Caco-2 (cell line): Measurements from ENCODE around the gene ALB. TPM values are rescaled to one million over a fixed set of nuclear protein-coding genes. Genes with fewer than 3 reads are reported as not detected.

Experiments used
- BruUV-seq: library from RNA; stranded (reverse); fragments of 400-500 nt; replicated peaks from 2 replicates; lab custom pipeline; 2021; lab: Mats Ljungman, UMichigan
- CTCF ChIA-PET: fragments of 300-600 bp; sonication (Branson Sonifier 250); formaldehyde crosslinking; loops from one replicate; lab custom pipeline; 2022; ENCODE audit warnings: antibody characterized with exemption; lab: Charles Lee
- POLR2A ChIA-PET: fragments of 300-600 bp; sonication (Branson Sonifier 250); formaldehyde crosslinking; loops from one replicate; lab custom pipeline; 2022; ENCODE audit warnings: antibody characterized with exemption; lab: Charles Lee
- DNase-seq, 2 experiments: peaks; one replicate each; pipeline versions ENCODE4 v3.0.0 to v3.0.0-alpha.2; 2020 to 2022
- H3K27me3 ChIP-seq: replicated peaks from 2 replicates; pipeline ENCODE4 v1.6.0; 2011; ENCODE audit warnings: low read length; ENCODE audit not compliant: control insufficient read depth, insufficient read depth
- H3K36me3 ChIP-seq: 2 replicates; pipeline ENCODE4 v1.5.1; 2011; ENCODE audit warnings: low read length; ENCODE audit not compliant: control insufficient read depth, insufficient read depth
- H3K4me1 ChIP-seq: fragments of 250-450 bp; sonication (Bioruptor Pico); 2 replicates; pipeline ENCODE4 v1.5.1; 2020; ENCODE audit warnings: mild to moderate bottlenecking
- H3K4me3 ChIP-seq: 2 replicates; pipeline ENCODE4 v1.5.1; 2011; ENCODE audit warnings: low read depth, mild to moderate bottlenecking, control low read depth, low read length
- H3K9me3 ChIP-seq: fragments of 250-450 bp; sonication (Bioruptor Pico); 2 replicates; pipeline ENCODE4 v1.5.1; 2020; ENCODE audit warnings: mild to moderate bottlenecking, moderate library complexity
- H3K27ac Mint-ChIP-seq: one replicate; pipeline ENCODE4 v1.8.0; 2022; ENCODE audit warnings: mixed read lengths; ENCODE audit not compliant: unreplicated experiment
- H3K27me3 Mint-ChIP-seq: one replicate; pipeline ENCODE4 v1.8.0; 2022; ENCODE audit warnings: mixed read lengths; ENCODE audit not compliant: insufficient read depth, unreplicated experiment
- H3K36me3 Mint-ChIP-seq: one replicate; pipeline ENCODE4 v1.8.0; 2022; ENCODE audit warnings: mild to moderate bottlenecking, mixed read lengths; ENCODE audit not compliant: insufficient read depth, unreplicated experiment
- H3K4me1 Mint-ChIP-seq: one replicate; pipeline ENCODE4 v1.8.0; 2022; ENCODE audit warnings: low read depth, mixed read lengths; ENCODE audit not compliant: unreplicated experiment
- H3K4me3 Mint-ChIP-seq: one replicate; pipeline ENCODE4 v1.8.0; 2022; ENCODE audit warnings: mild to moderate bottlenecking, moderate library complexity, mixed read lengths; ENCODE audit not compliant: unreplicated experiment
- H3K9me3 Mint-ChIP-seq: one replicate; pipeline ENCODE4 v1.8.0; 2022; ENCODE audit warnings: mixed read lengths; ENCODE audit not compliant: unreplicated experiment
- intact Hi-C: fragments of 100-400 bp; cut with micrococcal nuclease; formaldehyde crosslinking; loops from one replicate; pipeline ENCODE4 v1.10.0; 2022; ENCODE audit not compliant: unreplicated experiment
- total RNA-seq: library from RNA; stranded (reverse); gene quantifications from 2 replicates; pipeline ENCODE4 v1.2.3, GENCODE V29; 2022
- TF ChIP-seq, protein P1 (sequence below), 2 experiments: fragments of 200-600 bp in 1 of 2; IDR thresholded peaks; 1 replicate in 1 of 2; 2 replicates in 1 of 2; pipeline versions ENCODE4 v1.5.1 to v1.8.0; 2011 to 2022; ENCODE audit warnings: antibody characterized with exemption in 1 of 2, control low read depth in 1 of 2, inconsistent platforms in 1 of 2, low read depth in 1 of 2, low read length in 1 of 2, mild to moderate bottlenecking in 1 of 2, moderate library complexity in 1 of 2; ENCODE audit not compliant: insufficient read depth in 1 of 2, severe bottlenecking in 1 of 2, unreplicated experiment in 1 of 2

Gene ALB
- total RNA-seq, 1 experiment from 2014 or later = 64.9 TPM

DNA sequence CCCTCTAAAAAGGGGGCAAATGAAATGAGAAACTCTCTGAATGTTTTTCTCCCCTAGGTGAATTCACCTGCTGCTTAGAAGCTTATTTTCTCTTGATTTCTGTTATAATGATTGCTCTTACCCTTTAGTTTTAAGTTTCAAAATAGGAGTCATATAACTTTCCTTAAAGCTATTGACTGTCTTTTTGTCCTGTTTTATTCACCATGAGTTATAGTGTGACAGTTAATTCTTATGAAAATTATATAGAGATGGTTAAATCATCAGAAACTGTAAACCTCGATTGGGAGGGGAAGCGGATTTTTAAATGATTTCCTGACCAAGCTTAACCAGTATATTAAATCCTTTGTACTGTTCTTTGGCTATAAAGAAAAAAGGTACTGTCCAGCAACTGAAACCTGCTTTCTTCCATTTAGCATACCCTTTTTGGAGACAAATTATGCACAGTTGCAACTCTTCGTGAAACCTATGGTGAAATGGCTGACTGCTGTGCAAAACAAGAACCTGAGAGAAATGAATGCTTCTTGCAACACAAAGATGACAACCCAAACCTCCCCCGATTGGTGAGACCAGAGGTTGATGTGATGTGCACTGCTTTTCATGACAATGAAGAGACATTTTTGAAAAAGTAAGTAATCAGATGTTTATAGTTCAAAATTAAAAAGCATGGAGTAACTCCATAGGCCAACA is 4.2 kb downstream of the ALB start:
- CTCF ChIA-PET = no interaction called here
- no TSS peak for BruUV-seq
- DNase-seq = no peak
- H3K4me1 ChIP-seq = no peaks in the 10 kb centered on the region
- H3K9me3 Mint-ChIP-seq = no peaks in the 10 kb centered on the region
- H3K27me3 Mint-ChIP-seq = no peaks in the 10 kb centered on the region
- TF ChIP-seq, protein P1, sequence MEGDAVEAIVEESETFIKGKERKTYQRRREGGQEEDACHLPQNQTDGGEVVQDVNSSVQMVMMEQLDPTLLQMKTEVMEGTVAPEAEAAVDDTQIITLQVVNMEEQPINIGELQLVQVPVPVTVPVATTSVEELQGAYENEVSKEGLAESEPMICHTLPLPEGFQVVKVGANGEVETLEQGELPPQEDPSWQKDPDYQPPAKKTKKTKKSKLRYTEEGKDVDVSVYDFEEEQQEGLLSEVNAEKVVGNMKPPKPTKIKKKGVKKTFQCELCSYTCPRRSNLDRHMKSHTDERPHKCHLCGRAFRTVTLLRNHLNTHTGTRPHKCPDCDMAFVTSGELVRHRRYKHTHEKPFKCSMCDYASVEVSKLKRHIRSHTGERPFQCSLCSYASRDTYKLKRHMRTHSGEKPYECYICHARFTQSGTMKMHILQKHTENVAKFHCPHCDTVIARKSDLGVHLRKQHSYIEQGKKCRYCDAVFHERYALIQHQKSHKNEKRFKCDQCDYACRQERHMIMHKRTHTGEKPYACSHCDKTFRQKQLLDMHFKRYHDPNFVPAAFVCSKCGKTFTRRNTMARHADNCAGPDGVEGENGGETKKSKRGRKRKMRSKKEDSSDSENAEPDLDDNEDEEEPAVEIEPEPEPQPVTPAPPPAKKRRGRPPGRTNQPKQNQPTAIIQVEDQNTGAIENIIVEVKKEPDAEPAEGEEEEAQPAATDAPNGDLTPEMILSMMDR (IDR thresholded peaks at IDR 0.05; ENCODE audit: insufficient read depth in 1 of 2, low read depth in 1 of 2, low read length in 1 of 2, severe bottlenecking in 1 of 2, unreplicated experiment in 1 of 2) = no peak
- H3K4me3 ChIP-seq = no peak overlapping the region
- H3K9me3 ChIP-seq = no peaks in the 10 kb centered on the region
- H3K27ac Mint-ChIP-seq = no peak overlapping the region
- no peaks in the 10 kb centered on the region for H3K36me3 ChIP-seq
- H3K4me1 Mint-ChIP-seq = no peaks in the 10 kb centered on the region
- POLR2A ChIA-PET = no interaction called here
- H3K36me3 Mint-ChIP-seq = peaks cover 4% of the 10 kb centered on the region
- H3K27me3 ChIP-seq = no peaks in the 10 kb centered on the region
- intact Hi-C loops = no loop called here
- no peak overlapping the region for H3K4me3 Mint-ChIP-seq

GRCh38 chr4:73409012-73409862 is 5.2 kb downstream of the ALB start:
- Mint-ChIP-seq H3K4me3 (no peak overlapping the region), H3K27ac (no peak overlapping the region), H3K27me3 (no peaks in the 10 kb centered on the region), H3K4me1 (no peaks in the 10 kb centered on the region), H3K36me3 (peaks cover 4% of the 10 kb centered on the region), H3K9me3 (no peaks in the 10 kb centered on the region)
- TF ChIP-seq, protein P1 (IDR thresholded peaks at IDR 0.05; ENCODE audit: insufficient read depth in 1 of 2, low read depth in 1 of 2, low read length in 1 of 2, severe bottlenecking in 1 of 2, unreplicated experiment in 1 of 2) = no peak
- no peak for DNase-seq
- Histone ChIP-seq H3K4me1 (no peaks in the 10 kb centered on the region), H3K36me3 (no peaks in the 10 kb centered on the region), H3K27me3 (no peaks in the 10 kb centered on the region), H3K4me3 (no peak overlapping the region), H3K9me3 (no peaks in the 10 kb centered on the region)
- CTCF ChIA-PET = no interaction called here
- POLR2A ChIA-PET = no interaction called here
- intact Hi-C loops = no loop called here
- no TSS peak for BruUV-seq

GRCh38 chr4:73409978-73410548 is 6.0 kb downstream of the ALB start:
- CTCF ChIA-PET = no interaction called here
- Mint-ChIP-seq H3K4me1 (no peaks in the 10 kb centered on the region), H3K4me3 (no peak overlapping the region), H3K36me3 (peaks cover 4% of the 10 kb centered on the region), H3K27ac (no peak overlapping the region), H3K9me3 (no peaks in the 10 kb centered on the region), H3K27me3 (no peaks in the 10 kb centered on the region)
- intact Hi-C loops = no loop called here
- POLR2A ChIA-PET = no interaction called here
- DNase-seq = no peak
- Histone ChIP-seq H3K36me3 (no peaks in the 10 kb centered on the region), H3K9me3 (no peaks in the 10 kb centered on the region), H3K4me1 (no peaks in the 10 kb centered on the region), H3K27me3 (no peaks in the 10 kb centered on the region), H3K4me3 (no peak overlapping the region)
- TF ChIP-seq, protein P1 (IDR thresholded peaks at IDR 0.05; ENCODE audit: insufficient read depth in 1 of 2, low read depth in 1 of 2, low read length in 1 of 2, severe bottlenecking in 1 of 2, unreplicated experiment in 1 of 2) = no peak
- no TSS peak for BruUV-seq
